Mesothelial cell of epicardium (in vitro differentiated cells): ENCODE measurements around the gene SORBS2. TPM values are rescaled to one million over a fixed set of nuclear protein-coding genes. Genes with fewer than 3 reads are reported as not detected.

ENCODE experiments used
- DNase-seq, 2 experiments: peaks; one replicate each; pipeline ENCODE4 v3.0.0; 2021; ENCODE audit warnings: low spot score in 2 of 2; ENCODE audit not compliant: unreplicated experiment in 2 of 2
- H3K27ac Mint-ChIP-seq: 2 replicates; pipeline ENCODE4 v1.8.0; 2021; ENCODE audit warnings: mixed read lengths
- H3K27me3 Mint-ChIP-seq: 2 replicates; pipeline ENCODE4 v1.8.0; 2021; ENCODE audit warnings: low read depth, mixed read lengths
- H3K36me3 Mint-ChIP-seq: 2 replicates; pipeline ENCODE4 v1.8.0; 2021; ENCODE audit warnings: mixed read lengths
- H3K4me1 Mint-ChIP-seq: 2 replicates; pipeline ENCODE4 v1.8.0; 2021; ENCODE audit warnings: mixed read lengths
- H3K4me3 Mint-ChIP-seq: 2 replicates; pipeline ENCODE4 v1.8.0; 2021; ENCODE audit warnings: mild to moderate bottlenecking, moderate library complexity, mixed read lengths
- H3K9me3 Mint-ChIP-seq: 2 replicates; pipeline ENCODE4 v1.8.0; 2021; ENCODE audit warnings: mixed read lengths
- total RNA-seq: library from RNA; stranded (reverse); gene quantifications from 3 replicates; pipeline ENCODE4 v1.2.1, GENCODE V29; 2021
- TF ChIP-seq, protein P1 (sequence below): fragments of 200-600 bp; sonication (generic); IDR thresholded peaks from one replicate; pipeline ENCODE4 v1.5.0; 2021; ENCODE audit warnings: antibody characterized with exemption; ENCODE audit not compliant: unreplicated experiment

The SORBS2 gene
- total RNA-seq, 1 donor from 2014 or later: 11.0 TPM

DNA sequence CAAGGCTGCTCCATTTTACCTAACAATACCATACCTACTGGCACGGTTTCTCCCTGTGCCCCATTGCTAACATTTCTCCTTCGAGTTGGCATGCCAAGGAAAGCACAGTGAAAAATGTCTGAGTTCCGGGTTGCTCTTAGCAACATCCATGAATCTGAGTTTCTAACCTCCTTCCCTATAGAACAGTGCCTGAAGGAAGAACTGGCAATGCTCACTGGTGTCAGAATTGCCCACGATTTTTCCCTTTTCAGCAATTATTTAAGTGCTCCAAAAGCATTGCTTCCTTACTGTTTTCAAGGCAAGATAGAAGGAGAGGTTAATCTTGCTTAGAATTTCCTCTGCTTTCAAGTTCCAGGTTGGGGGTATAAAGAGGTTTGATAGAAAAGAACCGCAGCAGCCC lies 75.1 kb downstream of the SORBS2 start:
- Mint-ChIP-seq H3K4me1 (peaks cover 26% of the 10 kb centered on the region), H3K4me3 (no peak overlapping the region), H3K36me3 (no peaks in the 10 kb centered on the region), H3K9me3 (no peaks in the 10 kb centered on the region), H3K27me3 (no peaks in the 10 kb centered on the region), H3K27ac (no peak overlapping the region)
- TF ChIP-seq, protein P1, sequence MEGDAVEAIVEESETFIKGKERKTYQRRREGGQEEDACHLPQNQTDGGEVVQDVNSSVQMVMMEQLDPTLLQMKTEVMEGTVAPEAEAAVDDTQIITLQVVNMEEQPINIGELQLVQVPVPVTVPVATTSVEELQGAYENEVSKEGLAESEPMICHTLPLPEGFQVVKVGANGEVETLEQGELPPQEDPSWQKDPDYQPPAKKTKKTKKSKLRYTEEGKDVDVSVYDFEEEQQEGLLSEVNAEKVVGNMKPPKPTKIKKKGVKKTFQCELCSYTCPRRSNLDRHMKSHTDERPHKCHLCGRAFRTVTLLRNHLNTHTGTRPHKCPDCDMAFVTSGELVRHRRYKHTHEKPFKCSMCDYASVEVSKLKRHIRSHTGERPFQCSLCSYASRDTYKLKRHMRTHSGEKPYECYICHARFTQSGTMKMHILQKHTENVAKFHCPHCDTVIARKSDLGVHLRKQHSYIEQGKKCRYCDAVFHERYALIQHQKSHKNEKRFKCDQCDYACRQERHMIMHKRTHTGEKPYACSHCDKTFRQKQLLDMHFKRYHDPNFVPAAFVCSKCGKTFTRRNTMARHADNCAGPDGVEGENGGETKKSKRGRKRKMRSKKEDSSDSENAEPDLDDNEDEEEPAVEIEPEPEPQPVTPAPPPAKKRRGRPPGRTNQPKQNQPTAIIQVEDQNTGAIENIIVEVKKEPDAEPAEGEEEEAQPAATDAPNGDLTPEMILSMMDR: no peak
- DNase-seq: no peak

DNA sequence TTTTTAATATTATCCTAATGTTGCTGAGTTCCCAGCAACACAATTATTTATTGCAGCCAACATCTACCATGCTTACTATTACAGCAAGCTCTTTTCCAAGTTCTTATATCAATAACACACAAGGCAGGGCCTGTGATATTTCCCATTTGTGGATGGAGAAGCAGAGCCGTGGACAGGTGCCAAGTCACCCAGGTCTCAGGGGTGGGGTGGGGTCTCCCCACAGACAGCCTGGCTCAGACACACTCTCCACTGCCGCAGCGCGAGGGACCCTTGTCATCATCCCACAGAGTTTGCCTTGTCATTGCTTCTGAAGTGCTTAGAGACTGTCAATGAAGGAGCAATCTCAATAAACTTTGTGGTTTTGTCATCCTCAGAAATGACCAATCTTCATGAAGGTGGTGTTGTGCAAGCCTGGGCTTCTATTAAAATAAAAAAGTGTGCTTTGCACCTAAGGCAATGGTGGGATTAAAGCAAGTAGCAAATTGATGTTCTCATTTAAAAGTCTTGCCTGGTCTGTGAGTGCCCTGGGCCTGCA lies 76.1 kb downstream of the SORBS2 start:
- H3K4me3 Mint-ChIP-seq: no peak overlapping the region
- no peak overlapping the region for H3K27ac Mint-ChIP-seq
- peaks cover 29% of the 10 kb centered on the region for H3K4me1 Mint-ChIP-seq
- TF ChIP-seq, protein P1: no peak
- no peaks in the 10 kb centered on the region for H3K27me3 Mint-ChIP-seq
- no peaks in the 10 kb centered on the region for H3K36me3 Mint-ChIP-seq
- H3K9me3 Mint-ChIP-seq: no peaks in the 10 kb centered on the region
- DNase-seq: no peak

DNA sequence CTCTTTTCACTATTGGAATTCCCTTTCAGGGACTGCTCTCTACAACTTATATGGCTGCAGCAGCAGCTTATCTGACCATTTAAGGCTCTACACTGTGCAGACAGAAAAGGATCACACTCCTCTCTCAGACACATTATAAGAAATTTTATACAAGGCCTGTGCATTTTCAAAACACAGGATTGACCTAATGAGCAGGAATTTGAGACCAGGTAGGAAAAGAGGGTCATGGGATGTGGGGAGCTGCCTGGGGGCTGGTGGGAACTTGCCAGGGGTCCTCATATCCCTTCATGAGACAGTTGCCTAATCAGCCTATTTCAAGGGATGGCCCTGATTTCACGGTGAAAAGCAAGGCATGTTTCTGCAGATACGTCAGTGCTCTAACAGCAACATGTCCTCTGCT lies 77.1 kb downstream of the SORBS2 start:
- Mint-ChIP-seq H3K36me3 (no peaks in the 10 kb centered on the region), H3K9me3 (no peaks in the 10 kb centered on the region), H3K4me1 (peaks cover 32% of the 10 kb centered on the region), H3K27ac (peak overlapping the region; percentile 5), H3K4me3 (no peak overlapping the region), H3K27me3 (no peaks in the 10 kb centered on the region)
- TF ChIP-seq, protein P1: no peak
- DNase-seq: no peak

- Mint-ChIP-seq H3K4me1 (peaks cover 37% of the 10 kb centered on the region), H3K9me3 (no peaks in the 10 kb centered on the region), H3K27ac (no peak overlapping the region), H3K27me3 (no peaks in the 10 kb centered on the region), H3K4me3 (no peak overlapping the region), H3K36me3 (no peaks in the 10 kb centered on the region)
- TF ChIP-seq, protein P1: no peak
- no peak for DNase-seq
These were observed 77.8 kb downstream of the SORBS2 start for GRCh38 chr4:185734214-185734613.

- H3K27ac Mint-ChIP-seq: peak overlapping the region; percentile 78
- no peaks in the 10 kb centered on the region for H3K27me3 Mint-ChIP-seq
- H3K4me1 Mint-ChIP-seq: peaks cover 22% of the 10 kb centered on the region
- H3K9me3 Mint-ChIP-seq: no peaks in the 10 kb centered on the region
- TF ChIP-seq, protein P1: no peak
- DNase-seq: no peak
- H3K4me3 Mint-ChIP-seq: no peak overlapping the region
- no peaks in the 10 kb centered on the region for H3K36me3 Mint-ChIP-seq
These were observed 81.0 kb downstream of the SORBS2 start for GRCh38 chr4:185730849-185731608.
